Trophoblast cell (in vitro differentiated cells and primary cell): ENCODE data around the gene TK2.

ENCODE experiments used
- DNase-seq, 2 donors: peaks; one replicate each; pipeline ENCODE4 v3.0.0-alpha.2; 2016
- H2AFZ ChIP-seq: 2 replicates; pipeline ENCODE4 v1.6.1; 2013; ENCODE audit warnings: low read length, moderate library complexity, mild to moderate bottlenecking; ENCODE audit not compliant: insufficient read depth, poor library complexity
- H2AK5ac ChIP-seq: 2 replicates; pipeline ENCODE4 v1.6.1; 2013; ENCODE audit warnings: mild to moderate bottlenecking, low read length
- H2BK120ac ChIP-seq: 2 replicates; pipeline ENCODE4 v1.6.1; 2013; ENCODE audit warnings: low read length, mild to moderate bottlenecking, moderate library complexity; ENCODE audit not compliant: insufficient read depth, poor library complexity
- H2BK12ac ChIP-seq: 2 replicates; pipeline ENCODE4 v1.6.1; 2013; ENCODE audit warnings: mild to moderate bottlenecking, low read length, moderate library complexity
- H2BK5ac ChIP-seq: 2 replicates; pipeline ENCODE4 v1.6.1; 2013; ENCODE audit warnings: low read length, low read depth, moderate library complexity, mild to moderate bottlenecking; ENCODE audit not compliant: poor library complexity
- H3K14ac ChIP-seq: 2 replicates; pipeline ENCODE4 v1.6.1; 2013; ENCODE audit warnings: mild to moderate bottlenecking, low read length
- H3K18ac ChIP-seq: 2 replicates; pipeline ENCODE4 v1.6.1; 2013; ENCODE audit warnings: mild to moderate bottlenecking, low read length
- H3K23ac ChIP-seq: 2 replicates; pipeline ENCODE4 v1.6.1; 2013; ENCODE audit warnings: low read length
- H3K27ac ChIP-seq: 2 replicates; pipeline ENCODE4 v1.5.1; 2013; ENCODE audit warnings: low read depth, mild to moderate bottlenecking, inconsistent platforms, low read length, moderate library complexity
- H3K27me3 ChIP-seq: 2 replicates; pipeline ENCODE4 v1.6.1; 2013; ENCODE audit warnings: inconsistent platforms, mild to moderate bottlenecking, low read length, moderate library complexity; ENCODE audit not compliant: insufficient read depth
- H3K36me3 ChIP-seq, 2 experiments: 1 replicate in 1 of 2; 2 replicates in 1 of 2; pipeline ENCODE4 v1.6.1; 2013; ENCODE audit warnings: low read length in 2 of 2, mild to moderate bottlenecking in 2 of 2, moderate library complexity in 1 of 2; ENCODE audit not compliant: insufficient read depth in 2 of 2, control insufficient read depth in 1 of 2
- H3K4ac ChIP-seq: 2 replicates; pipeline ENCODE4 v1.6.1; 2013; ENCODE audit warnings: low read depth, mild to moderate bottlenecking, low read length, moderate library complexity
- H3K4me1 ChIP-seq, 2 experiments: 1 replicate in 1 of 2; 2 replicates in 1 of 2; pipeline ENCODE4 v1.6.1; 2013; ENCODE audit warnings: low read length in 2 of 2, mild to moderate bottlenecking in 2 of 2, moderate library complexity in 1 of 2; ENCODE audit not compliant: insufficient read depth in 2 of 2, control insufficient read depth in 1 of 2
- H3K4me2 ChIP-seq: 2 replicates; pipeline ENCODE4 v1.6.1; 2013; ENCODE audit warnings: inconsistent platforms, mild to moderate bottlenecking, low read length, moderate library complexity
- H3K4me3 ChIP-seq: 2 replicates; pipeline ENCODE4 v1.5.1; 2013; ENCODE audit warnings: mild to moderate bottlenecking, low read depth, low read length, inconsistent platforms
- H3K79me1 ChIP-seq: one replicate; pipeline ENCODE4 v1.6.1; 2013; ENCODE audit warnings: low read length
- H3K79me2 ChIP-seq: 2 replicates; pipeline ENCODE4 v1.6.1; 2013; ENCODE audit warnings: low read length, mild to moderate bottlenecking; ENCODE audit not compliant: control insufficient read depth, insufficient read depth, poor library complexity
- H3K9ac ChIP-seq: 2 replicates; pipeline ENCODE4 v1.6.1; 2013; ENCODE audit warnings: mild to moderate bottlenecking, low read length
- H3K9me3 ChIP-seq: 2 replicates; pipeline ENCODE4 v1.6.1; 2013; ENCODE audit warnings: low read depth, mild to moderate bottlenecking, control low read depth, inconsistent platforms, low read length; ENCODE audit not compliant: insufficient read depth
- H4K12ac ChIP-seq: 2 replicates; pipeline ENCODE4 v1.6.1; 2013; ENCODE audit warnings: low read depth, mild to moderate bottlenecking, low read length, moderate library complexity
- H4K8ac ChIP-seq: 2 replicates; pipeline ENCODE4 v1.6.1; 2013; ENCODE audit warnings: low read depth, mild to moderate bottlenecking, low read length, moderate library complexity
- H4K91ac ChIP-seq: one replicate; pipeline ENCODE4 v1.6.1; 2013; ENCODE audit warnings: low read depth, mild to moderate bottlenecking, low read length, moderate library complexity
- WGBS: extraction: QIAGEN DNeasy Blood & Tissue Kit; methylation state at CpG from one replicate; pipeline ENCODE4 v1.1.7; 2013; ENCODE audit warnings: missing lambda C conversion rate; ENCODE audit not compliant: insufficient read length, insufficient coverage; ENCODE audit errors: extremely low coverage; 5-methylcytosine and 5-hydroxymethylcytosine counted together

TK2 gene

GRCh38 chr16:66469947-66470546, 79.9 kb downstream of the TK2 start:
- Histone ChIP-seq H3K27me3 (no peaks in the 10 kb centered on the region), H3K4me3 (no peak overlapping the region), H3K23ac (no peak overlapping the region), H3K79me1 (no peaks in the 10 kb centered on the region), H3K79me2 (no peaks in the 10 kb centered on the region), H2BK12ac (no peak overlapping the region), H3K4ac (no peak overlapping the region), H3K9ac (no peak overlapping the region), H3K36me3 (no peaks in the 10 kb centered on the region), H4K12ac (no peak overlapping the region), H3K9me3 (no peaks in the 10 kb centered on the region), H3K4me2 (no peak overlapping the region), H4K91ac (no peak overlapping the region), H3K4me1 (no peaks in the 10 kb centered on the region), H3K14ac (no peak overlapping the region), H2AK5ac (no peak overlapping the region), H2BK5ac (no peak overlapping the region), H3K18ac (no peak overlapping the region), H2AFZ (no peak overlapping the region), H3K27ac (no peak overlapping the region), H2BK120ac (no peak overlapping the region), H4K8ac (no peak overlapping the region)
- no peak for DNase-seq
- WGBS = 100% methylated on average over 1 of the region's 6 CpGs

GRCh38 chr16:66469291-66469946, 80.5 kb downstream of the TK2 start:
- H2BK5ac ChIP-seq = no peak overlapping the region
- no peak overlapping the region for H3K9ac ChIP-seq
- no peak overlapping the region for H4K8ac ChIP-seq
- no peak overlapping the region for H4K91ac ChIP-seq
- no peak overlapping the region for H3K23ac ChIP-seq
- no peak overlapping the region for H2BK120ac ChIP-seq
- no peak overlapping the region for H2AK5ac ChIP-seq
- no peak overlapping the region for H2AFZ ChIP-seq
- no peak overlapping the region for H3K27ac ChIP-seq
- H3K9me3 ChIP-seq = no peaks in the 10 kb centered on the region
- DNase-seq = no peak
- no peak overlapping the region for H3K14ac ChIP-seq
- no peaks in the 10 kb centered on the region for H3K27me3 ChIP-seq
- H3K36me3 ChIP-seq = no peaks in the 10 kb centered on the region
- no peak overlapping the region for H3K4me2 ChIP-seq
- H3K18ac ChIP-seq = no peak overlapping the region
- no peaks in the 10 kb centered on the region for H3K4me1 ChIP-seq
- H3K4me3 ChIP-seq = no peak overlapping the region
- H3K4ac ChIP-seq = no peak overlapping the region
- no CpG with 5 or more reads among the region's 26 CpGs for WGBS
- H3K79me1 ChIP-seq = no peaks in the 10 kb centered on the region
- no peak overlapping the region for H2BK12ac ChIP-seq
- no peaks in the 10 kb centered on the region for H3K79me2 ChIP-seq
- H4K12ac ChIP-seq = no peak overlapping the region

GRCh38 chr16:66468321-66468965, 81.5 kb downstream of the TK2 start:
- no peaks in the 10 kb centered on the region for H3K4me1 ChIP-seq
- H2BK120ac ChIP-seq = no peak overlapping the region
- no peaks in the 10 kb centered on the region for H3K36me3 ChIP-seq
- H3K79me1 ChIP-seq = no peaks in the 10 kb centered on the region
- H3K4me2 ChIP-seq = no peak overlapping the region
- H3K27me3 ChIP-seq = no peaks in the 10 kb centered on the region
- no peak overlapping the region for H3K14ac ChIP-seq
- H3K18ac ChIP-seq = no peak overlapping the region
- H3K4me3 ChIP-seq = no peak overlapping the region
- no CpG with 5 or more reads among the region's 11 CpGs for WGBS
- no peak for DNase-seq
- no peak overlapping the region for H3K4ac ChIP-seq
- H4K91ac ChIP-seq = no peak overlapping the region
- no peak overlapping the region for H2BK12ac ChIP-seq
- H3K23ac ChIP-seq = no peak overlapping the region
- no peak overlapping the region for H2BK5ac ChIP-seq
- H3K27ac ChIP-seq = no peak overlapping the region
- H2AK5ac ChIP-seq = no peak overlapping the region
- no peak overlapping the region for H4K12ac ChIP-seq
- no peak overlapping the region for H2AFZ ChIP-seq
- H3K9ac ChIP-seq = no peak overlapping the region
- no peaks in the 10 kb centered on the region for H3K9me3 ChIP-seq
- no peaks in the 10 kb centered on the region for H3K79me2 ChIP-seq
- no peak overlapping the region for H4K8ac ChIP-seq

GRCh38 chr16:66467611-66468010, 82.3 kb downstream of the TK2 start:
- H2BK5ac ChIP-seq = no peak overlapping the region
- no peak overlapping the region for H4K8ac ChIP-seq
- no CpG with 5 or more reads among the region's 5 CpGs for WGBS
- no peaks in the 10 kb centered on the region for H3K4me1 ChIP-seq
- no peak overlapping the region for H3K23ac ChIP-seq
- H3K27ac ChIP-seq = no peak overlapping the region
- no peak overlapping the region for H3K4me2 ChIP-seq
- no peaks in the 10 kb centered on the region for H3K79me2 ChIP-seq
- peak; percentile 91 to 93 for DNase-seq
- H2BK120ac ChIP-seq = no peak overlapping the region
- no peak overlapping the region for H2AK5ac ChIP-seq
- no peak overlapping the region for H3K4ac ChIP-seq
- no peaks in the 10 kb centered on the region for H3K79me1 ChIP-seq
- H3K18ac ChIP-seq = no peak overlapping the region
- no peaks in the 10 kb centered on the region for H3K9me3 ChIP-seq
- H3K27me3 ChIP-seq = no peaks in the 10 kb centered on the region
- no peak overlapping the region for H4K12ac ChIP-seq
- H3K4me3 ChIP-seq = no peak overlapping the region
- no peak overlapping the region for H2BK12ac ChIP-seq
- no peak overlapping the region for H3K9ac ChIP-seq
- no peak overlapping the region for H3K14ac ChIP-seq
- no peak overlapping the region for H4K91ac ChIP-seq
- H2AFZ ChIP-seq = no peak overlapping the region
- H3K36me3 ChIP-seq = no peaks in the 10 kb centered on the region
